ENCODE results near the gene CD47.

GRCh38 chr3:108064293-108064887, 26.4 kb downstream of the CD47 start:
- no peak for TF ChIP-seq POLR2A (IDR thresholded peaks at IDR 0.05)
- TF ChIP-seq POLR2AphosphoS5 (IDR thresholded peaks at IDR 0.05): no peak
- no peak for TF ChIP-seq CTCF (IDR thresholded peaks at IDR 0.05)
- no peak for TF ChIP-seq EP300 (IDR thresholded peaks at IDR 0.05)

All from sigmoid colon (tissue), 4 donors.